Lower lobe of right lung (tissue), 2 donors: ENCODE results near the gene PRKAR1B. TPM values are rescaled to one million over a fixed set of nuclear protein-coding genes. Genes with fewer than 3 reads are reported as not detected.

ENCODE experiments used
- ATAC-seq, 2 donors: fragments of 200-7000 bp; cut with Tn5 transposase; one replicate each; pipeline ENCODE4 v1.9.1; 2020 to 2022; ENCODE audit warnings: mild to moderate bottlenecking in 2 of 2, moderate library complexity in 2 of 2
- DNase-seq: peaks from one replicate; pipeline ENCODE4 v3.0.0-alpha.2; 2020
- H3K27ac ChIP-seq: fragments of 200-600 bp; one replicate; pipeline ENCODE4 v1.8.0; 2022
- H3K27me3 ChIP-seq: fragments of 200-600 bp; one replicate; pipeline ENCODE4 v1.8.0; 2022; ENCODE audit warnings: low read depth
- H3K36me3 ChIP-seq: fragments of 200-600 bp; one replicate; pipeline ENCODE4 v1.8.0; 2022; ENCODE audit warnings: mild to moderate bottlenecking
- H3K4me1 ChIP-seq: fragments of 200-600 bp; one replicate; pipeline ENCODE4 v1.8.0; 2022
- H3K4me3 ChIP-seq: fragments of 200-600 bp; one replicate; pipeline ENCODE4 v1.8.0; 2022; ENCODE audit warnings: mild to moderate bottlenecking
- H3K9me3 ChIP-seq: fragments of 200-600 bp; one replicate; pipeline ENCODE4 v1.8.0; 2022
- intact Hi-C: fragments of 100-400 bp; cut with DNase I; formaldehyde crosslinking; loops from one replicate; pipeline ENCODE4 v1.11.0; 2022
- total RNA-seq: library from RNA; stranded (reverse); fragmentation: NEBNext Ultra II Directional; extraction: Animal tissue kit (Norgen Biotek cat#: 25700); gene quantifications from one replicate; pipeline ENCODE4 v1.2.1, GENCODE V29; 2021
- TF ChIP-seq, protein P1 (sequence below): fragments of 200-600 bp; IDR thresholded peaks from one replicate; pipeline ENCODE4 v1.8.0; 2022; ENCODE audit warnings: antibody characterized with exemption, mild to moderate bottlenecking
- donor health status: DM: no; HTN: yes; CAD: no; lungs with severe emphysema.

Gene PRKAR1B
- total RNA-seq, 1 donor from 2014 or later = 16.8 TPM

DNA sequence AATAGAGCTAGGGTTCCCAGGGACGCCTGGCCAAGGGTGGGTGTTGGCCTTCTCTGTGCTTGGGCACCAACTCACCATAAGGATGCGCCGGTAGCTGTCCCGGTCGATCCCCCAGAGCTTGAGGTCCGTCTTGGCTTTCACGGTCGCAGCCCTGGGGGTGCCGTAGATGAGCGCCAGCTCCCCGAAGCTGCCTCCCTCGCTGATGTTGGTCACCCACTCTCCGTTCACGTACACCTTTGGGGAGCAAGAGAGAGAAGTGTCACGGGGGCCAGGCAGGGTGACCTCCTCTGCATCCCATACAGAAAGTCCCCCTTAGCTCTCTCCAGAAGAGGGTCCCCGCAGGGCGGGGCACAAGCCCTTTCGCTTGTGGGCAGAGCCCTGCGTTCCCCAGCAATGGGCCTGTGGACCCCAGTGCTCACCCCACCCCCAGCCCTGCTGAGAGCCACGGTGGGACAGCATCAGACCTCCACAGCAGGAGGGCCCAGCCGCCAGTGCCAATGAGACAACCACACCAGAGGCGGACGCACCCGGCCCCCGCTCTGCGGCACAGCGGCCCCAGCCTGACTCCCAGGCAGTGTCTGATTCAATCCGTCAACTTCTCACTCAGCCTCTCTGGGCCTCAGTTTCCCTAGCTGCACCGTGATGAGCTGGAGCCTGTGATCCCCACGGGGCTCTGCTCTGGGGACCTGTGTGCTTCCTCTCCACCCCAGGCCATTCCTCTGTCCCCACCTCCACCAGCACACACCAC lies 130.8 kb downstream of the PRKAR1B start:
- Histone ChIP-seq H3K9me3 (no peaks in the 10 kb centered on the region), H3K4me1 (peaks cover 7% of the 10 kb centered on the region), H3K27ac (no peak overlapping the region), H3K36me3 (no peaks in the 10 kb centered on the region), H3K4me3 (no peak overlapping the region), H3K27me3 (no peaks in the 10 kb centered on the region)
- no peak for ATAC-seq
- TF ChIP-seq, protein P1, sequence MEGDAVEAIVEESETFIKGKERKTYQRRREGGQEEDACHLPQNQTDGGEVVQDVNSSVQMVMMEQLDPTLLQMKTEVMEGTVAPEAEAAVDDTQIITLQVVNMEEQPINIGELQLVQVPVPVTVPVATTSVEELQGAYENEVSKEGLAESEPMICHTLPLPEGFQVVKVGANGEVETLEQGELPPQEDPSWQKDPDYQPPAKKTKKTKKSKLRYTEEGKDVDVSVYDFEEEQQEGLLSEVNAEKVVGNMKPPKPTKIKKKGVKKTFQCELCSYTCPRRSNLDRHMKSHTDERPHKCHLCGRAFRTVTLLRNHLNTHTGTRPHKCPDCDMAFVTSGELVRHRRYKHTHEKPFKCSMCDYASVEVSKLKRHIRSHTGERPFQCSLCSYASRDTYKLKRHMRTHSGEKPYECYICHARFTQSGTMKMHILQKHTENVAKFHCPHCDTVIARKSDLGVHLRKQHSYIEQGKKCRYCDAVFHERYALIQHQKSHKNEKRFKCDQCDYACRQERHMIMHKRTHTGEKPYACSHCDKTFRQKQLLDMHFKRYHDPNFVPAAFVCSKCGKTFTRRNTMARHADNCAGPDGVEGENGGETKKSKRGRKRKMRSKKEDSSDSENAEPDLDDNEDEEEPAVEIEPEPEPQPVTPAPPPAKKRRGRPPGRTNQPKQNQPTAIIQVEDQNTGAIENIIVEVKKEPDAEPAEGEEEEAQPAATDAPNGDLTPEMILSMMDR = no peak
- no peak for DNase-seq
- intact Hi-C loops = no loop called here

DNA sequence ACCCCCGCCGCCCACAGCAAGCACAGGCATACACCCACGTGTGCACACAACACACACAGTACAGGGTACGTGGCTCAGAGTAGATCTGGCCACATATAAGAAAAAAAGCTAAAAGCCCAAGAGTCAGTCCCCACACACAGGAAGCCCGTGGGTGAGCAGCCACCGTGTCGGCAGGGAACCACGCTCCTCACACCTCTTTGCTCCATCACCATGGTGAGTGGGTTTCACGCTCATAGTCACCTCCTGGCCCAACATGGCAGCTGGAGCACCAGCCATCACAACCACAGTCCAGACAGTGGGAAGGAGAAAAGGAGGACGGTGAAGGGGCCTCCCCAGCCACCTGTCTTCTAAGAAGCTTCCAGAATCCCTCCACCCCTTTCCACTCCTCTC lies 131.5 kb downstream of the PRKAR1B start:
- no peak for ATAC-seq
- Histone ChIP-seq H3K4me1 (peaks cover 8% of the 10 kb centered on the region), H3K36me3 (no peaks in the 10 kb centered on the region), H3K27me3 (no peaks in the 10 kb centered on the region), H3K9me3 (no peaks in the 10 kb centered on the region), H3K4me3 (no peak overlapping the region), H3K27ac (no peak overlapping the region)
- TF ChIP-seq, protein P1 = no peak
- intact Hi-C loops = no loop called here
- DNase-seq = no peak

DNA sequence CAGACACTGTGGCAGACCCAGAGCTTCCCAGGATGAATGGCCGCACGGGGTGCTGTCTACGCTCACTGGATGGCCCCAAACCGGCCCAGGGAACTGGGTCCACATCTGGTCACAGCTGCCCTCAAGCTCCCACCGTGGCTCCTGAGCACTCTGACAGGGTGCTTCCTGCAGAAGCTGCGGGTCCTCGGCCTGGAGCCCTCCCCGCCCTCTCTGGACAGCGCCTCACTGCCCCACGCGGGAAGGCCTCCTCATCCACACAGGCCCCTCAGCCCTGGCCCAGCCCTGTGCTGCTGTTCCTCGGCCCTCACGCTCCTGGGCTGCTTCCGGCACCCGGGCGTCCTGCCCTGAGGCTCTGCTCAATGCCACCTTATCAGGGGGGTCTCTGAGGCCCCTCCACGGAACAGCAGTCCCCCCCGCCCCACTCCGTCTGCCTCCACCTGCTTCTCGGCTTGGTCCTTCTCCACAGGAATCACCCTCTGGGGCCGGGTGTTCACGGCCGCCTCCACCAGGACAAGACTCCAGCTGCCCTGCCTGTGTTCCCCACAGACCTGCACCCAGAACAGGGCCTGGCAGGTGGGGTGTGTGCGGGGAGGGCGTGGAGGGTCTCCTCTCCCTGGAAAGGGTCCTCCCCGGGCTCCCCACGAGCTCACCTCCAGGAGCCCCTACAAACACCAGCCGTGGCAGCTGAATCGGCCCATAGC lies 132.0 kb downstream of the PRKAR1B start:
- Histone ChIP-seq H3K9me3 (no peaks in the 10 kb centered on the region), H3K4me3 (no peak overlapping the region), H3K27ac (no peak overlapping the region), H3K36me3 (no peaks in the 10 kb centered on the region), H3K4me1 (peaks cover 10% of the 10 kb centered on the region), H3K27me3 (no peaks in the 10 kb centered on the region)
- TF ChIP-seq, protein P1 = no peak
- intact Hi-C loops = no loop called here
- DNase-seq = no peak
- ATAC-seq = no peak

DNA sequence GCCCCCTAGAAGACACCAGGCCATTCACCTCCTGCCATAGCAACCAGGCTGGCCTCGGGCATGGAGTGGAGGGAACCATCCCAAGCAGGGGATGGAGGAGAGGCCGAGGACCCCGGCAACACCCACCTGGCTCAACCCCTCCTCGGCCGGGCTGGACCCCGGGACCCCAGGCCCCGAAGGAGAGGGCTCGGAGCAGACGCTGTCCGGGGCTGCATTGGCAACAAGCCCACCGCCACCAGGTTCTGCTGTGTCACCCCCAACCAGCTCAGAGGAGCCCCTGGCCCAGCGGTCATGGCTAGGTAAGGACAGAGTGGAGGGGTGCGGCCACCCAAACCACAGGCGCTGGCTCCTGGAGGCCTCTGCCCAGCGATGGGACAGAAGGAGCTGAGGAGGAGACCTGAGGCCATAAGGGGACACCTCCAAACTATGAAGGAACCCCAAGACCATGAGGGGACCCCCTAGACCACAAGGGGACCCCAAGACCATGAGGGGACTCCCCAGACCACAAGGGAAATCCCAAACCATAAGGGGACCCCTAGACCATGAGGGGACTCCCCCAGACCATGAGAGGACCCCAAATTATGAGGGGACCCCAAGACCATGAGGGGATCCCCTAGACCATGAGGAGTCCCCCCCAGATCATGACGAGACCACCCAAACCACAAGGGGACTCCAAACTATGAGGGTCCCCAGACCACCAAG lies 132.7 kb downstream of the PRKAR1B start:
- no peak overlapping the region for H3K27ac ChIP-seq
- H3K4me3 ChIP-seq = no peak overlapping the region
- intact Hi-C loops = no loop called here
- no peaks in the 10 kb centered on the region for H3K36me3 ChIP-seq
- no peak for DNase-seq
- no peaks in the 10 kb centered on the region for H3K27me3 ChIP-seq
- ATAC-seq = no peak
- peaks cover 10% of the 10 kb centered on the region for H3K4me1 ChIP-seq
- TF ChIP-seq, protein P1 = no peak
- H3K9me3 ChIP-seq = no peaks in the 10 kb centered on the region

DNA sequence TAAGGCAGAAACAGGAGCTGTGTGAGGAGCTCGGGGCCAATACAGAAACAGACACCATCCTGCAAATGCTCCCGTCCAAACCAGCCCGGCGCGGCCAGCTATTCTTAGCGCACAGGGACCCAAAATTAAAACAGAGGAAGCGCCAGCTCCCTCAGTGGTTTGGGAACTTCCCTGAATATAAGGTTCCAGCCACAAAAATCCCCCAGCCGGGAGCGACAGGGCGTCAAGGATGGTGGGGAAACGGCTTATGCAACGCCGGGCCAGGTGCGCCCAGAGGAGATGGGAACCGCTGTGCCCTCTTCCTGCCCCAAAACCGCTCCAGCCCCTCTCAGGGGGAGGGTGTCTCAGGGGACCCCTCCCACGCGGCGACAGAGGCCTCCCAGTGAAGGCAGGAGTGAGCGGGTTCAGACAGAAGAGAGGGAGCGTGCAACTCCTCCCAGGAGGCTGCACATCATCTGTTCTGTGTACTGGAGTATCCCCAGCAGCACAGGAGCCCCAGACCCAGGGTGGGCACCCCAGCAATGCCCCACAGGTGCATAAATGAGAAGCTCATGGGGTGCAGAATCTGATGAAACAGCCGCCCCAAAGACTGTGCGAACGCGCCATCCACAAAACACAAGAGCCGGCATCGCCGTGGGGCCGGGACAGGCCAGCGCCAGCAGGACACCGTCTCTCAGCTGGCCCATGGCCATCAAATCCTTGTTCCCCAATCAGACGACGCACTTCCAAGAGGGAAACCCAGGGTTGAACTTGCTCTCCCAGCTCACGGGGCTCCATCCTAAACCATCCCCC lies 133.6 kb downstream of the PRKAR1B start:
- Histone ChIP-seq H3K36me3 (no peaks in the 10 kb centered on the region), H3K27me3 (no peaks in the 10 kb centered on the region), H3K4me3 (no peak overlapping the region), H3K27ac (no peak overlapping the region), H3K4me1 (peaks cover 10% of the 10 kb centered on the region), H3K9me3 (no peaks in the 10 kb centered on the region)
- ATAC-seq (no peak), DNase-seq (no peak)
- intact Hi-C loops = no loop called here
- TF ChIP-seq, protein P1 = no peak
